HG03354 (cell line): ENCODE results near the gene SLC38A3.
"Not testable (repeated sequence)": the region's sequence is repeated elsewhere in the genome, so short reads cannot be mapped to it uniquely, and the experiment has no call there.

ENCODE experiments used
- ATAC-seq: cut with Tn5 transposase; IDR thresholded peaks from one replicate; pipeline ENCODE4 v1.9.1; 2021; ENCODE audit warnings: mild to moderate bottlenecking; ENCODE audit not compliant: unreplicated experiment, poor library complexity, severe bottlenecking

SLC38A3 gene

DNA sequence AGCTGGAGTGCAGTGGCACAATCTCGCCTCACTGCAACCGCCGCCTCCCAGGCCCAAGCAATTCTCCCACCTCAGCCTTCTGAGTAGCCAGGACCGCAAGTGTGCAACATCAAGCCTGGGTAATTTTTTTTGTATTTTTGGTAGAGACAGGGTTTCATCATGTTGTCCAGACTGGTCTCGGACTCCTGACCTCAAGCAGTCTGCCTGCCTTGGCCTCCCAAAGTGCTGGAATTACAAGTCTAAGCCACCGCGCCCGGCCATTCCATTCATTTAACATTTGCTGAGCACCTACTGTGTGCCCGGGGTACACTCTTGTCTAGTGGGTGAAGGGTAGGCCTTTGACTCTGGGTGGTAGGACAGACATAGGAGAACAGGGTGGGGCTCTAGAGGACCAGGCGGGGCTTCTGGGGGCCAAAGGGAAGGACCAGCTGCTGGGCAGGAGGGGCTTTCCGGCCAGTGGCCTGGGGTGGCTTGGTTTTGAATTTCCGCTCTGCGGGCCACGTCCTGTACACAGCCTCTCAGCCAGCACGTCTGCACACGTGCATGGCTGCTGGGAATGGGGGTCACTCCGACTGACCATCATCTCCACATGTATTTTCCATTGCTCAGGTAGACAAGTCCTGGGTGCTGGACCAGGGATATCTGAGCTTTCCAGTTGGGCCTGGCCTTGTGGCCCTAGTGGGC is 2.4 kb downstream of the SLC38A3 start:
- no peak for ATAC-seq

DNA sequence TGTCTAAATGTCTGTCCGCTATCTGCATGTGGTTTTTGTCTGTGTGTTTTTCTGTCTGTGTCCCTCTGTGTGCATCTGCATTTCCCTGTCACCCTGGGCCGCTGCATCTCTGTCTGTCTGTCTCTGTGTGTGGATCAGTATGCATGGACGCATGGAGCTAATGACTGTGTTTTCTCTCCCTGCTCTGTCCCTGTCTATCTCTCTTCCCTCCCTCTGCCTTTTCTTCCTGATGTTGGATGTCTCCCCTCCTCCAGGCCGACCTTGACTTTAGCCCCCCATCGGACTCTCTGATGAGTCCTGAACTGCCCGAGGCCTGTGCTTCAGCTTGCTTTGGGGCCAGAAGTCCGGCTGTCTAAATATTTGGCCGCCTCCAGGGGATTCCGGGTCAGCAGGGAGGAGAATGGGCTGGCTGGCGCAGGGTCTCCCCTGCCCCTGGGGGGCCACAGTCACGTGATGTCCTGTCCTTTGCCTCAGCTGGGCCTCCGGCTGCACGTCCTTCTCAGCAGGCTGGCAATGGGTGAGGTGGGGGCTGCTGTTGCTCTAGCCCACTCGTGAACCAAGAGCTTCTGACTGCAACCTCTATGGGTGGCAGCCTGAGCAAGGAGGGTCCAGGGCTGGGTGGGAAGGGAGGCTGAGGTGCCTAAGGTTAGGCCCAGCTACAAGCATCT is 3.7 kb downstream of the SLC38A3 start:
- ATAC-seq, result no peak

GRCh38 chr3:50210176-50210509 is 5.1 kb downstream of the SLC38A3 start:
- no peak for ATAC-seq

DNA sequence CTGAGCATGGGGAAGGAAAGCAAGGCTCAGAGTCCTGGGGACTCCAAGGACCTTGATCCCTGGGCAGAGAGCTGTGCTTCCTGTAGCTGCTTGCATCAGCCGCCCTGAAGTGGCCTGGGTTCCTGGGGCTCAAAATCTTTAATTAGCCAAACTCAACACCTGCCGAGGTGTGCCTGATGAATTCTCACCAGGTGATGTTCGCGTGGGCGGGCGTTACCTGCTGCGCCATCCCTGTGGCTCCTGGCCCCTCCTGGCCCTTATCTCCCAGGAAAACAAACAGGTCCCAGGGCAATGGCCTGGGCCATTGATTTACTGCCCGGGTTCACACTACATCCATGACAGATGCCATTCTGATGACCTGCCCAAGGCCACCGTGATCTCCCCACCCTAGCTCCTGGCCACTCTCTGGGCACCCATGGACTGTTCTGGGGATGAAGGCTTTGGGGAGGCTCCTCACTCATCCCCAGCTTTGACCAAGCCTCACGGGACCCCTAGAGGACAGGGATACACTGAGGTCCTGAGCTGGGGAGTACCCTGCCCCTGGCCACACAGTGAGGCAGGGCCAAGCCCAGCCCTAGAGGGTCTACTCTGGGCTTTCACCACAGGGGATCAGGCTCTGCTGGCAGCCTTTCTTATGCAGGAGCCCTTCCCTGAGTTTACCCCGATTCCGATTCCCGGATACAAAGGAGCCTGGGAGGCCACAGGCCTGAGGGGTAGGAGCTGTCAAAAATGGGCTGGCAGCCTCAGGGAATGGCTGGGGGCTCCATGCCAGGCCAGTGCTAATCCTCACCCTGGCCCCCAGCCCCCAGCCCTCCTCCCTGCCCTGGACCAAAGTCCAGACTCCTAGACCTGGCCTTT is 5.7 kb downstream of the SLC38A3 start:
- ATAC-seq, result no peak

GRCh38 chr3:50211368-50211717 is 6.3 kb downstream of the SLC38A3 start:
- ATAC-seq, result not testable (repeated sequence)

GRCh38 chr3:50211930-50212329 is 6.9 kb downstream of the SLC38A3 start:
- no peak for ATAC-seq

DNA sequence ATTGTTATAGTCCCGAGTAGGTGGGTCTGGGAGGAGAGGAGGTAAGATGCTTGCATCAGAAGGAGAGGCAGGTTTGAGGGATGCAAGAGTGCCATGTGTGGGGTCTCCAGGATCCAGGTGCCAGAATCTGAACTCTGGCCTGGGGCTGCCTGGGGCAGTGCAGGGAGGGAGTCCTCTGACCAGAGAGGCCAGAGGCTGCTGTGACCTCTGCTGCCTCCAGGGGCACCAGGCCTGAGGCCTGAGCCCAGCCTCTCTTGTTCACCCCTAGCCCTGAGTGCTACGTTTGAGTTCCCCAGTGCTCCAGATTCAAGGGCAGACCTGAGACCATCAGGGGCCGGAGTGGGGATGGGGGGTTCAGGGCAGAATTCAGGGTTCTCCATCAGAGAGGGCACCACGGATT is 7.4 kb downstream of the SLC38A3 start:
- ATAC-seq, result no peak

GRCh38 chr3:50212971-50213370 is 7.9 kb downstream of the SLC38A3 start:
- ATAC-seq, result no peak

GRCh38 chr3:50213373-50213772 is 8.3 kb downstream of the SLC38A3 start:
- ATAC-seq, result no peak

DNA sequence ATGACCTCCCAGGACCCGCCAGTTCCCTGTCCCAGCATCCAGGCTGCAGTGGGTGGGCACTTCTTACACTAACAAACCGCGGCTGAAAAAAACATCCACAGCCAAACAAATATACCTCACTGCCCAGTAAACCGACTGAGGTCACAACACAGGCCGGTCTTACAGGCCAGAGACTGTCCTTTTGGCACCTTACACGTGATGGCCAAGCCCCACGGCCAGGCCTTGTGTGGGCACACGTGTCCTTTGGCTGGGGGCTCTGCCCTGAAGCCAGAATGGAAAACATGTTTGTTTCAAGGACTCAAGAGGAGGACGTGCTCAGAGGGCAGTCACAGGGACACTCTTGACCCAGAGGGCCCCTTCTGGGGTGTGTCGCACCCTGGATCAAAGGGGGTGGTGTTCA is 9.8 kb downstream of the SLC38A3 start:
- no peak for ATAC-seq

DNA sequence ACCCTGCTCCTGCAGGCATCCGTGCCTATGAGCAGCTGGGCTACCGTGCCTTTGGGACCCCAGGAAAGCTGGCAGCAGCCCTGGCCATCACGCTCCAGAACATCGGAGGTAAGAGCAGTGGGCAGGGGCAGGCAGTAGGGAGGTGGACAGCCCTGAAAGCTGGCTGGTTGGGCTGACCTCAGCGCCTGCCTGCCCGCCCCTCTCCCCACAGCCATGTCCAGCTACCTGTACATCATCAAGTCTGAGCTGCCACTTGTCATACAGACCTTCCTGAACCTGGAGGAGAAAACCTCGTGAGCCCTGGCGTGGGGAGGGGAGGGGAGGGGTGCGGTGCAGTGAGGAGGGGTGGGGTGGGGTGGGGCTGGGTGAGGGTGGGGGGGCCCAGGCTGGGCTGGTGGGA is 10.5 kb downstream of the SLC38A3 start:
- ATAC-seq, result no peak

GRCh38 chr3:50217681-50218080 is 12.6 kb downstream of the SLC38A3 start:
- no peak for ATAC-seq

DNA sequence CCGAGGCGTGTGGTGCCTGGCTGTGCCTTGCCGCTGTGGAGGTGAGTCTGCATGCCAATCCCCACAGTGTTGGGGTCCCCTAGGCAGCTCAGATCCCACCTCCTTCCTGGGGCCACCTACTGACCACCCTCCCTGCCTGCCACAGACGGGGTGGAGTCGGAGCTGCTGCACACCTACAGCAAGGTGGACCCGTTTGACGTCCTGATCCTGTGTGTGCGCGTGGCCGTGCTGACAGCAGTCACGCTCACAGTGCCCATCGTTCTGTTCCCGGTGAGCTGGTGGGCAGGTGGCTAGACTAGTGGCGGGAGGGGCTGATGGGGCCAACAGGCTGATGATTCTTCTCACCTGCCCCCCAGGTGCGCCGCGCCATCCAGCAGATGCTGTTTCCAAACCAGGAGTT is 13.4 kb downstream of the SLC38A3 start:
- ATAC-seq, result no peak

- no peak for ATAC-seq
Measured at GRCh38 chr3:50219285-50219684, 14.2 kb downstream of the SLC38A3 start.

- ATAC-seq, result no peak
Measured at GRCh38 chr3:50220109-50220508, 15.0 kb downstream of the SLC38A3 start.

- no peak for ATAC-seq
Measured at GRCh38 chr3:50221051-50221410, 16.0 kb downstream of the SLC38A3 start.

DNA sequence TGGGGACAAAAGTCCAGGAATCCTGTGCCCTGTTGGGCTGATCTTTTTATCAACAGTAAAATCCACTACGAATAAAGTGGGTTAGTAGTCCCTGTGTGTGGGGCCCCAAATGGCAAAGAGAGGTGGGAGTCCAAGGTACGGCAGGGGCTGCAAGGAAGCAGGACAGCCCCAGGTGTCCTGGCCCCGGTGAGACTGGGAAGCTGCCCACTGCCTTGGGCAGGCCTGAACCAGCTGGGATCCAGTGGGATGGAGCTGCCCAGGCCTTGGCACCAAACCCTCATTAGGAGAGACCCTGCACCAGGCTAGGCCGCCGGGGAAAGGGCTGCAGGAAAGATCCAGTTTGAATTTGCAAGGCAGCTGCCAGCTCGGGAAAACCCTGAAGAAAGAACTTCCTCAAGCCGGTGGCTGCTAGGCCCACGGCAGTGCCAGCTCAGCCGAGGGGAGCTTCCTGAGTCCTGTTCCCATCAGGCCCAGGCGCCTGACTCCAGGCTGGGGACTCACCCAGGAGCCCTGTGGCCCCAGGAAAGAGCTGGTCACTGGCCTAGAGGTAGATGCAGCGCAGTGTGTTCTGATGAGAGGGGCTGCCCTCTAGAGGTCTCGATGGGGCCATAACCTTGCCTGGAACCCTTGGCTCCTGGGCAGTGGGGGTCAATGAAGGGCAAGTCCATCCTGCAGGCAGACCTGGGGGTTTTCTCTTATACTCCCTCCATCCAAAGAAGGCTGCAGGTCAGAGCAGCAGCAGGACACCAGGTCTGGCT is 16.5 kb downstream of the SLC38A3 start:
- no peak for ATAC-seq

- ATAC-seq, result no peak
Measured at GRCh38 chr3:50222169-50222528, 17.1 kb downstream of the SLC38A3 start.

GRCh38 chr3:50224639-50225038 is 19.6 kb downstream of the SLC38A3 start:
- no peak for ATAC-seq

DNA sequence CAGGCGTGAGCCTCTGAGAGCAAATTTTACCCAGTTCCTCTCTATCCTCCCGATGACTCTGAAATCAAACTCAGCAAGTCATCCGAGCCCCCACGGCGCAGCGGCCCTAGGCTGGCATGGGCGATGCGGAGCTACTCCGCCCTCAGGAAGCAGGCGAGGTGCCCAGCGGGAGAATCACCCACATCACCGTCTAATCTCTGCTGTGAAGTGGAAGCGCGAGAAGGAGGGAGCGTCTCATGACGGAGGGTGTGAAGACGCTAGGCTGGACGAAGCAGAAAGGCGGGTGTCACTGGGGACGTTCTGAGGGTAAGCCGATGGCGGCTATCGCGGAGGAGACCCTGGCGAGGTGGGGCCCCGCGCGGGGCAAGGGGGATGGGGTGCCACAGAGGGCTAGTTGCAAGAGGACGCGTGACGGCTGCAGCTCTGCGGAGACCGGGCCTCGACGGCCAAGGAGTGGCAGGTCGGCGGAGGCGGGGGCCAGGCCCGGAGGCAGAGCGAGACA is 21.9 kb downstream of the SLC38A3 start:
- ATAC-seq, result peak; percentile 15
